Measurements from ENCODE around the gene DSG4. TPM values are rescaled to one million over a fixed set of nuclear protein-coding genes. Genes with fewer than 3 reads are reported as not detected.

Gene DSG4
- total RNA-seq, 1 experiment from 2014 or later: not detected

DNA sequence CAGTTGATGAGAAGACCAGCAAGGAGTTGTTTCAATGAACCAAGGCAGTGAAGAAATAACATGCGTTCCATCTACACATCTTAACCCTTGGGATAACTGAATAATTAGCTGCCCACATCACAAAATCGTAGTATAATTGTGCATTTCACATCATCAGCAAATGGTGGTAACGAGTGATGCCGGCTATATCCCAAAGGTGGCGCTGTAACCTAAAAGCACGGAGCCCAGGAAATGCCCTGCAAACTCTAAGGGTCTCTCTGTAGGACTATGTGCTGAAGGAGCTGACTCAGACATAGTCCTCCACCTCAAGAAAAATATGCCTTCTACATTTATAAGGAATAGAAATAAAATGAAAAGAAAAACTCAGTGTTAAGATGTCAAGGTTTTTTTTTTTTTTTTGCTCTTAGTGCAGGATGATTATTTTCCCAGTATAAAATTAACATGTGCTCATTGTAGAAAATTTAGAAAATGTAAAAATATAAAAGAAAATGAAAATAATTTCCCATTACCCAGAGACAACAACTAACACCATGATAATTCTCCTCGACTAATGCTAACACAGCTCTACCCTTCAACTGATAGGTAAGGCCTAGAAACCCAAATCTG is 47.9 kb downstream of the DSG4 start:
- no peaks in the 10 kb centered on the region for H3K36me3 Mint-ChIP-seq (ENCODE audit: insufficient read depth, unreplicated experiment)
- TF ChIP-seq, protein P1, sequence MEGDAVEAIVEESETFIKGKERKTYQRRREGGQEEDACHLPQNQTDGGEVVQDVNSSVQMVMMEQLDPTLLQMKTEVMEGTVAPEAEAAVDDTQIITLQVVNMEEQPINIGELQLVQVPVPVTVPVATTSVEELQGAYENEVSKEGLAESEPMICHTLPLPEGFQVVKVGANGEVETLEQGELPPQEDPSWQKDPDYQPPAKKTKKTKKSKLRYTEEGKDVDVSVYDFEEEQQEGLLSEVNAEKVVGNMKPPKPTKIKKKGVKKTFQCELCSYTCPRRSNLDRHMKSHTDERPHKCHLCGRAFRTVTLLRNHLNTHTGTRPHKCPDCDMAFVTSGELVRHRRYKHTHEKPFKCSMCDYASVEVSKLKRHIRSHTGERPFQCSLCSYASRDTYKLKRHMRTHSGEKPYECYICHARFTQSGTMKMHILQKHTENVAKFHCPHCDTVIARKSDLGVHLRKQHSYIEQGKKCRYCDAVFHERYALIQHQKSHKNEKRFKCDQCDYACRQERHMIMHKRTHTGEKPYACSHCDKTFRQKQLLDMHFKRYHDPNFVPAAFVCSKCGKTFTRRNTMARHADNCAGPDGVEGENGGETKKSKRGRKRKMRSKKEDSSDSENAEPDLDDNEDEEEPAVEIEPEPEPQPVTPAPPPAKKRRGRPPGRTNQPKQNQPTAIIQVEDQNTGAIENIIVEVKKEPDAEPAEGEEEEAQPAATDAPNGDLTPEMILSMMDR (IDR thresholded peaks at IDR 0.05; ENCODE audit: unreplicated experiment): peak; percentile 92
- peak; percentile 67 for DNase-seq
- BruUV-seq (replicated peaks): no TSS peak
- no peak overlapping the region for H3K27ac Mint-ChIP-seq (ENCODE audit: unreplicated experiment)
- H3K4me3 Mint-ChIP-seq (ENCODE audit: low read depth, unreplicated experiment): no peak overlapping the region
- intact Hi-C loops (cut with micrococcal nuclease; ENCODE audit: unreplicated experiment): loop anchor here (1.0 to 10.0 kb wide), 3 partner anchors 82 to 430 kb away; no protein-coding TSS in a partner anchor
- no peaks in the 10 kb centered on the region for H3K27me3 Mint-ChIP-seq (ENCODE audit: unreplicated experiment)
- no peaks in the 10 kb centered on the region for H3K9me3 Mint-ChIP-seq (ENCODE audit: low read depth, unreplicated experiment)
- CTCF ChIA-PET: interaction anchor here (0.5 to 1.7 kb wide), 22 partner anchors 9 to 300 kb away, joined by 3 to 15 read pairs (median 4); no protein-coding TSS in a partner anchor
- H3K4me1 Mint-ChIP-seq (ENCODE audit: low read depth, unreplicated experiment): peaks cover 30% of the 10 kb centered on the region

DNA sequence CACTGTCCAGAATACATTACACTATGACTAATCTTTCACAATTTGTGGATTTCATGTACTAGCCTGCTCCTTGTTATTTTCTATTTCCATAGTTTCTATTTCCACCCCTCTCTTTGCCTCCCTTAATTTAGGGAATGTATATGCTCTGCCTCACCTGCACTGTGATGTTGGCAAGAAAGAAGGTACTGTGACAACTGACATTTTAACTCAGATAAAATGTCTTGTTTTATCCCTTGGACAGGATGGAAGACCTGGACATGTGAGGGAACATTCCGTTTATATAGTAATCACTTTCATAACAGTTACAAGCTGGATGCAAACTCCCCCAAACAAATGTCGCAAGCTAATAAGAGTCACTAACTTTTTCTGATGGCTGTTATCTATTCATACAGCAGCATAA is 49.4 kb downstream of the DSG4 start:
- intact Hi-C loops (cut with micrococcal nuclease; ENCODE audit: unreplicated experiment): loop anchor here (10.0 kb wide), 2 partner anchors 331 to 431 kb away; no protein-coding TSS in a partner anchor

DNA sequence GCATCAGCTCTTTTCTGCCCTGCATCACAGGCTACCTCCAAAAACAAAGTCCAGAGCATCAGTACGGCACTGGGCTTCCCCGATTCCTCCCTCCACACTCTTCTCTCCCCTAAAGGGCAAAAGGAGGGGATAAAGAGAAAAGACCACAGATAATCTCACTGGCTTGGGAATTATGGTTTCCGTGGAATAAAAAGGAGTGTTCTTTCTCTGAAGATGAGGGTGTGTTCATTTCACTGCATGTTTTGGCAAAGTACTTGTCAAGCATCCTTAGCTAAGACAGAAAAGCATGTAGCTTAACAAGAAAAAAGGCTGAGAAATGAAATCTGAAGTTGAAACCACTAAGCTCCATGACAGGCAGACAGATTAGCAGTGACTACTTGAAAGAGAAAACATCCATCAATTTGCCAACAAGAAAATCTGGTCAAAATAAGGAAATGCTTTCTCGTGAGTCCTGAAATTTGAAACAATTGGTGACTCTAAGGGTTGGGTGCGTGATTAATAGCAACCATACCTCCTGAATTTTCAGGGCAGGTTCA is 50.4 kb downstream of the DSG4 start:
- TF ChIP-seq, protein P1 (IDR thresholded peaks at IDR 0.05; ENCODE audit: unreplicated experiment): no peak
- no peak overlapping the region for H3K4me3 Mint-ChIP-seq (ENCODE audit: low read depth, unreplicated experiment)
- H3K27ac Mint-ChIP-seq (ENCODE audit: unreplicated experiment): no peak overlapping the region
- H3K4me1 Mint-ChIP-seq (ENCODE audit: low read depth, unreplicated experiment): peaks cover 29% of the 10 kb centered on the region
- H3K36me3 Mint-ChIP-seq (ENCODE audit: insufficient read depth, unreplicated experiment): no peaks in the 10 kb centered on the region
- no peaks in the 10 kb centered on the region for H3K9me3 Mint-ChIP-seq (ENCODE audit: low read depth, unreplicated experiment)
- BruUV-seq (replicated peaks): no TSS peak
- CTCF ChIA-PET: no interaction called here
- DNase-seq: no peak
- H3K27me3 Mint-ChIP-seq (ENCODE audit: unreplicated experiment): no peaks in the 10 kb centered on the region
- intact Hi-C loops (cut with micrococcal nuclease; ENCODE audit: unreplicated experiment): loop anchor here (10.0 kb wide), 2 partner anchors 332 to 432 kb away; no protein-coding TSS in a partner anchor

More for the DNA sequence above, 49.4 kb downstream of the DSG4 start:
- H3K27ac Mint-ChIP-seq (ENCODE audit: unreplicated experiment): no peak overlapping the region
- H3K4me3 Mint-ChIP-seq (ENCODE audit: low read depth, unreplicated experiment): no peak overlapping the region
- no peaks in the 10 kb centered on the region for H3K27me3 Mint-ChIP-seq (ENCODE audit: unreplicated experiment)
- BruUV-seq (replicated peaks): no TSS peak
- no peaks in the 10 kb centered on the region for H3K36me3 Mint-ChIP-seq (ENCODE audit: insufficient read depth, unreplicated experiment)
- peaks cover 29% of the 10 kb centered on the region for H3K4me1 Mint-ChIP-seq (ENCODE audit: low read depth, unreplicated experiment)
- no peaks in the 10 kb centered on the region for H3K9me3 Mint-ChIP-seq (ENCODE audit: low read depth, unreplicated experiment)
- DNase-seq: no peak
- TF ChIP-seq, protein P1 (IDR thresholded peaks at IDR 0.05; ENCODE audit: unreplicated experiment): no peak
- CTCF ChIA-PET: no interaction called here

DNA sequence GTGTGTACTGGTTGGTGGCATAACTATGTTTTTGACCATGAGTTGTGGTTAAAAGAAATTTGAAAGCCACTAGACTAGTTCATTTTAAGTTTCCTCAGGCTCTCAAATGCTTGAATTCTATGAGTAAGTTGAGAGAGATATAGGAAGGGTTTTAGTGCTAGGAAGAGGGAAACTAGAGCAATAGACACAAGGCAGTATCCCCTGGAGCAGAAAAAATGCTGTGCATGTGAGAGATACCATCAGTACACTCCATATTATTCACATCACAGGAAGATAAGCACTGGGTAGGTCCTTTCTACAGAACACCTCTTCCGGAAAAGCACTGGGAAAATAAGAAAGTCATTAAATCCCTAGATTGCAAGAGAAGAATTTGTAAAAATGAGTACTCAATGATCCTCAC is 51.6 kb downstream of the DSG4 start:
- H3K27ac Mint-ChIP-seq (ENCODE audit: unreplicated experiment): no peak overlapping the region
- H3K4me1 Mint-ChIP-seq (ENCODE audit: low read depth, unreplicated experiment): peaks cover 25% of the 10 kb centered on the region
- intact Hi-C loops (cut with micrococcal nuclease; ENCODE audit: unreplicated experiment): loop anchor here (10.0 kb wide), 2 partner anchors 333 to 433 kb away; no protein-coding TSS in a partner anchor
- TF ChIP-seq, protein P1 (IDR thresholded peaks at IDR 0.05; ENCODE audit: unreplicated experiment): no peak
- DNase-seq: no peak
- H3K27me3 Mint-ChIP-seq (ENCODE audit: unreplicated experiment): no peaks in the 10 kb centered on the region
- no peak overlapping the region for H3K4me3 Mint-ChIP-seq (ENCODE audit: low read depth, unreplicated experiment)
- CTCF ChIA-PET: no interaction called here
- H3K9me3 Mint-ChIP-seq (ENCODE audit: low read depth, unreplicated experiment): no peaks in the 10 kb centered on the region
- no TSS peak for BruUV-seq (replicated peaks)
- no peaks in the 10 kb centered on the region for H3K36me3 Mint-ChIP-seq (ENCODE audit: insufficient read depth, unreplicated experiment)

All from Calu3 (cell line).